ENCODE data around the gene RFX1. TPM values are rescaled to one million over a fixed set of nuclear protein-coding genes. Genes with fewer than 3 reads are reported as not detected.

Gene RFX1
- polyA plus RNA-seq, 1 donor (not counting 4 experiments of a cell fraction or from before 2014, with no cell fraction given), result 0.45 TPM

DNA sequence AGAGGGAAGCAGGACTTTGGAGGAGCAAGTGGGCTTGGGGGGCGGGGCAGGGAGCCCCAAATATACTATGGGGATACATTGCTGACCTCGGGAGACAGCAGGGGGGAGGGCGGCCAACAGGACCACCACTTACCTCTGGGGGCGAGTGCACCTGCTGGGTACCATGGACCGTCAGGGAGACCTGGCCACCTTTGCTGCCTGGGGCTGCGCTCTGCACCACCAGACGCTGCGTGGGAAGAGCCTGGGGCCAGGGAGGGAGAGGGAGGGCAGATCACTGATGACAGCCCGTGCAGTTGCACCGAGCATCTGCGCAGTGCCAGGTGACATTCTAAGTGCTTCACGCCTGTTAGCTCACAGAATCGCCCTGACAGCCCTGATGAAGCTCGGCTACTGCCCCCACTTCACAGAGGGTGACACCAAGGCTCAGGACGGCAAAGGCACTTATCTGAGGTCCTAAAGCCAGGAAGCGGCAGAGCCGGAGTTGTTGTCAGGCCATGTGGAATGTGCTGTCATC is 24.1 kb downstream of the RFX1 start:
- no peaks in the 10 kb centered on the region for H4K20me1 ChIP-seq (ENCODE audit: control insufficient read depth, extremely low read depth, insufficient read depth, low read length)
- H3K27me3 ChIP-seq (ENCODE audit: control insufficient read depth, extremely low read depth, insufficient read depth, low read length), result no peaks in the 10 kb centered on the region
- peaks cover 5 to 6% of the 10 kb centered on the region in 2 experiments for H3K36me3 ChIP-seq (ENCODE audit: control insufficient read depth in 2 of 2, extremely low read depth in 1 of 2, insufficient read depth in 2 of 2, low read length in 2 of 2)
- H3K27ac ChIP-seq (ENCODE audit: control insufficient read depth, insufficient read depth, low read length), result no peak overlapping the region
- TF ChIP-seq, protein P1, sequence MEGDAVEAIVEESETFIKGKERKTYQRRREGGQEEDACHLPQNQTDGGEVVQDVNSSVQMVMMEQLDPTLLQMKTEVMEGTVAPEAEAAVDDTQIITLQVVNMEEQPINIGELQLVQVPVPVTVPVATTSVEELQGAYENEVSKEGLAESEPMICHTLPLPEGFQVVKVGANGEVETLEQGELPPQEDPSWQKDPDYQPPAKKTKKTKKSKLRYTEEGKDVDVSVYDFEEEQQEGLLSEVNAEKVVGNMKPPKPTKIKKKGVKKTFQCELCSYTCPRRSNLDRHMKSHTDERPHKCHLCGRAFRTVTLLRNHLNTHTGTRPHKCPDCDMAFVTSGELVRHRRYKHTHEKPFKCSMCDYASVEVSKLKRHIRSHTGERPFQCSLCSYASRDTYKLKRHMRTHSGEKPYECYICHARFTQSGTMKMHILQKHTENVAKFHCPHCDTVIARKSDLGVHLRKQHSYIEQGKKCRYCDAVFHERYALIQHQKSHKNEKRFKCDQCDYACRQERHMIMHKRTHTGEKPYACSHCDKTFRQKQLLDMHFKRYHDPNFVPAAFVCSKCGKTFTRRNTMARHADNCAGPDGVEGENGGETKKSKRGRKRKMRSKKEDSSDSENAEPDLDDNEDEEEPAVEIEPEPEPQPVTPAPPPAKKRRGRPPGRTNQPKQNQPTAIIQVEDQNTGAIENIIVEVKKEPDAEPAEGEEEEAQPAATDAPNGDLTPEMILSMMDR (optimal IDR thresholded peaks at IDR 0.05 in 1 of 3, IDR thresholded peaks at IDR 0.05 in 1 of 3, conservative IDR thresholded peaks at IDR 0.05 in 1 of 3; ENCODE audit: extremely low read depth in 1 of 3, insufficient read depth in 2 of 3, low read length in 3 of 3), result no peak
- no peak for TF ChIP-seq EZH2 (IDR thresholded peaks at IDR 0.05; ENCODE audit: low read length)
- no peaks in the 10 kb centered on the region for H3K79me2 ChIP-seq (ENCODE audit: control insufficient read depth, insufficient read depth, low read length)
- FAIRE-seq (no peak), DNase-seq (ENCODE audit: low read depth, low spot score) (no peak)
- no peak overlapping the region for H3K4me2 ChIP-seq (ENCODE audit: control insufficient read depth, extremely low read depth, insufficient read depth, low read depth, low read length)
- peaks cover 11% of the 10 kb centered on the region for H3K4me1 ChIP-seq (ENCODE audit: control insufficient read depth, extremely low read depth, insufficient read depth, low read length)
- H3K9ac ChIP-seq (ENCODE audit: control insufficient read depth, extremely low read depth, insufficient read depth, low read length), result no peak overlapping the region
- H2AFZ ChIP-seq (ENCODE audit: control insufficient read depth, low read length), result no peak overlapping the region
- no peak overlapping the region for H3K4me3 ChIP-seq (ENCODE audit: control insufficient read depth in 2 of 3, extremely low read depth in 1 of 3, insufficient read depth in 2 of 3, low read depth in 1 of 3, low read length in 3 of 3)
- H3K9me1 ChIP-seq (ENCODE audit: control insufficient read depth, extremely low read depth, insufficient read depth, low read length), result no peaks in the 10 kb centered on the region
- dilution Hi-C loops (cut with MboI; ENCODE audit: extremely low pct_ligation_motif_present, low sequenced_read_pairs), result no loop called here
- H3K9me3 ChIP-seq (ENCODE audit: control insufficient read depth, low read depth, low read length), result no peaks in the 10 kb centered on the region

DNA sequence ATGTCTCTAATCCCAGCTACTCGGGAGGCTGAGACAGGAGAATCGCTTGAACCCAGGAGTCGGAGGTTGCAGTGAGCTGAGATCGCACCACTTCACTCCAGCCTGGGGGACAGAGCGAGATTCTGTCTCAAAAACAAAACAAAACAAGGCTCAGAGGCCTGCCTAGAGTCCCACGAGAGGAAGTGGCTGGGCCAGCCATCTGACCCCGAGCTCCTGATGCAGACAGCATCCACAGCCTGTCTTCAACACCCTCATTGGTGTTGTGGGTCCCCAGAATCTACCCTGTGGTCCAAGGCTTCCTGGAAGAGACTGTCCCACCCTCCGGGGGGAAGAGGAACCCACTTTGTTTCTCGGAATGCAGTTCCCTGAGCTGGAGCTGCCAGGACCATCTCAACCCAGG is 24.7 kb downstream of the RFX1 start:
- Histone ChIP-seq H3K9me1 (ENCODE audit: control insufficient read depth, extremely low read depth, insufficient read depth, low read length) (no peaks in the 10 kb centered on the region), H3K27ac (ENCODE audit: control insufficient read depth, insufficient read depth, low read length) (no peak overlapping the region), H3K4me3 (ENCODE audit: control insufficient read depth in 2 of 3, extremely low read depth in 1 of 3, insufficient read depth in 2 of 3, low read depth in 1 of 3, low read length in 3 of 3) (no peak overlapping the region), H3K9me3 (ENCODE audit: control insufficient read depth, low read depth, low read length) (no peaks in the 10 kb centered on the region), H3K36me3 (ENCODE audit: control insufficient read depth in 2 of 2, extremely low read depth in 1 of 2, insufficient read depth in 2 of 2, low read length in 2 of 2) (peaks cover 5 to 6% of the 10 kb centered on the region in 2 experiments), H3K9ac (ENCODE audit: control insufficient read depth, extremely low read depth, insufficient read depth, low read length) (no peak overlapping the region), H4K20me1 (ENCODE audit: control insufficient read depth, extremely low read depth, insufficient read depth, low read length) (no peaks in the 10 kb centered on the region), H3K27me3 (ENCODE audit: control insufficient read depth, extremely low read depth, insufficient read depth, low read length) (no peaks in the 10 kb centered on the region), H3K4me1 (ENCODE audit: control insufficient read depth, extremely low read depth, insufficient read depth, low read length) (peaks cover 5% of the 10 kb centered on the region), H3K4me2 (ENCODE audit: control insufficient read depth, extremely low read depth, insufficient read depth, low read depth, low read length) (no peak overlapping the region), H2AFZ (ENCODE audit: control insufficient read depth, low read length) (no peak overlapping the region), H3K79me2 (ENCODE audit: control insufficient read depth, insufficient read depth, low read length) (no peaks in the 10 kb centered on the region)
- TF ChIP-seq, protein P1 (optimal IDR thresholded peaks at IDR 0.05 in 1 of 3, IDR thresholded peaks at IDR 0.05 in 1 of 3, conservative IDR thresholded peaks at IDR 0.05 in 1 of 3; ENCODE audit: extremely low read depth in 1 of 3, insufficient read depth in 2 of 3, low read length in 3 of 3), result no peak
- dilution Hi-C loops (cut with MboI; ENCODE audit: extremely low pct_ligation_motif_present, low sequenced_read_pairs), result no loop called here
- no peak for DNase-seq (ENCODE audit: low read depth, low spot score)
- FAIRE-seq, result no peak
